Upper lobe of left lung (tissue), 4 donors: ENCODE data around the gene FAM13A.

ENCODE experiments used
- POLR2A ChIP-seq, 4 donors: fragments of 450-650 bp; IDR thresholded peaks; one replicate each; pipeline ENCODE4 v1.5.1; 2016 to 2017; ENCODE audit warnings: antibody characterized with exemption in 4 of 4, mild to moderate bottlenecking in 2 of 4
- TF ChIP-seq, protein P1 (sequence below), 6 experiments: fragments of 450-650 bp in 4 of 6; fragments of 200-600 bp in 2 of 6; sonication (generic) in 2 of 6; IDR thresholded peaks; one replicate each; pipeline ENCODE4 v1.5.1; 2016 to 2019; ENCODE audit warnings: antibody characterized with exemption in 6 of 6

DNA sequence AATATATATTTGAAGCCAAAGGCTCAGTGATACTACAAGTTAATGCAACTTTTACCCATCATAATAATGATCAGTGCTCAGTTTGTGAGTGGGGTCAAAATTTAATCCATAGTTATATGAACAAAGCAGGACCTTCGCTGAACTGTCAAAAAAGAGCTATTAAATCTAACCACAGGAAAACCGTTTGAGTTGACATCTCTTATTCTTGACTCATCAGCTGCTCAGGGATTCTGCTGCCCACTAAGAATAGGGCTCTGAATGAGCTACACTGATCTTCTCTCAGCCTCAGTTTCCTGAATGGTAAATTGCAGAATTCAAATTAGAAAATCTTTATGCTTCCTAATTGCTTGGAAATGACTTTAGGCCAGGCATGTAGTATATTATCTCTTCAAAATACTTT, 314.4 kb downstream of the FAM13A start:
- TF ChIP-seq, protein P1, sequence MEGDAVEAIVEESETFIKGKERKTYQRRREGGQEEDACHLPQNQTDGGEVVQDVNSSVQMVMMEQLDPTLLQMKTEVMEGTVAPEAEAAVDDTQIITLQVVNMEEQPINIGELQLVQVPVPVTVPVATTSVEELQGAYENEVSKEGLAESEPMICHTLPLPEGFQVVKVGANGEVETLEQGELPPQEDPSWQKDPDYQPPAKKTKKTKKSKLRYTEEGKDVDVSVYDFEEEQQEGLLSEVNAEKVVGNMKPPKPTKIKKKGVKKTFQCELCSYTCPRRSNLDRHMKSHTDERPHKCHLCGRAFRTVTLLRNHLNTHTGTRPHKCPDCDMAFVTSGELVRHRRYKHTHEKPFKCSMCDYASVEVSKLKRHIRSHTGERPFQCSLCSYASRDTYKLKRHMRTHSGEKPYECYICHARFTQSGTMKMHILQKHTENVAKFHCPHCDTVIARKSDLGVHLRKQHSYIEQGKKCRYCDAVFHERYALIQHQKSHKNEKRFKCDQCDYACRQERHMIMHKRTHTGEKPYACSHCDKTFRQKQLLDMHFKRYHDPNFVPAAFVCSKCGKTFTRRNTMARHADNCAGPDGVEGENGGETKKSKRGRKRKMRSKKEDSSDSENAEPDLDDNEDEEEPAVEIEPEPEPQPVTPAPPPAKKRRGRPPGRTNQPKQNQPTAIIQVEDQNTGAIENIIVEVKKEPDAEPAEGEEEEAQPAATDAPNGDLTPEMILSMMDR (IDR thresholded peaks at IDR 0.05), result no peak
- no peak for TF ChIP-seq POLR2A (IDR thresholded peaks at IDR 0.05)
